Effector memory CD4-positive, alpha-beta T cell (primary cell): ENCODE measurements around the gene TTC23L.
A peak's percentile ranks its signal among the peaks of the same experiment; 100 is the strongest.
"Not testable (repeated sequence)": the region's sequence is repeated elsewhere in the genome, so short reads cannot be mapped to it uniquely, and the experiment has no call there.

Experiments
- DNase-seq, 3 donors: peaks; one replicate each; pipeline ENCODE4 v3.0.0-alpha.2; 2020
- H3K27ac ChIP-seq: 2 replicates; pipeline ENCODE4 v1.7.0; 2013; ENCODE audit warnings: mild to moderate bottlenecking, low read length, moderate library complexity; ENCODE audit not compliant: insufficient read depth, poor library complexity, severe bottlenecking
- H3K27me3 ChIP-seq: replicated peaks from 2 replicates; pipeline ENCODE4 v1.7.0; 2013; ENCODE audit warnings: mild to moderate bottlenecking, low read length; ENCODE audit not compliant: insufficient read depth, control insufficient read depth, poor library complexity, severe bottlenecking
- H3K36me3 ChIP-seq: 2 replicates; pipeline ENCODE4 v1.7.0; 2013; ENCODE audit warnings: mild to moderate bottlenecking, low read length, moderate library complexity; ENCODE audit not compliant: control insufficient read depth, insufficient read depth
- H3K4me1 ChIP-seq: 2 replicates; pipeline ENCODE4 v1.7.0; 2013; ENCODE audit warnings: low read length, mild to moderate bottlenecking; ENCODE audit not compliant: control insufficient read depth, insufficient read depth, poor library complexity, severe bottlenecking
- H3K4me3 ChIP-seq: 2 replicates; pipeline ENCODE4 v1.7.0; 2013; ENCODE audit warnings: low read length, low read depth, mild to moderate bottlenecking; ENCODE audit not compliant: insufficient read depth, poor library complexity, severe bottlenecking
- H3K9me3 ChIP-seq: 2 replicates; pipeline ENCODE4 v1.7.0; 2013; ENCODE audit warnings: mild to moderate bottlenecking, low read length, moderate library complexity; ENCODE audit not compliant: control insufficient read depth

Gene TTC23L

GRCh38 chr5:34913072-34913471, 74.1 kb downstream of the TTC23L start:
- Histone ChIP-seq H3K9me3 (no peaks in the 10 kb centered on the region), H3K36me3 (peaks cover 18% of the 10 kb centered on the region), H3K4me3 (no peak overlapping the region), H3K27ac (no peak overlapping the region), H3K27me3 (no peaks in the 10 kb centered on the region), H3K4me1 (peaks cover 19% of the 10 kb centered on the region)
- DNase-seq: no peak

- peaks cover 19% of the 10 kb centered on the region for H3K4me1 ChIP-seq
- peak overlapping the region; percentile 78 for H3K4me3 ChIP-seq
- peak in 2 of 3 donors; percentile 5 for DNase-seq
- H3K36me3 ChIP-seq: peaks cover 20% of the 10 kb centered on the region
- no peaks in the 10 kb centered on the region for H3K9me3 ChIP-seq
- no peaks in the 10 kb centered on the region for H3K27me3 ChIP-seq
- peak overlapping the region; percentile 77 for H3K27ac ChIP-seq
Observed at GRCh38 chr5:34914671-34915138, 75.7 kb downstream of the TTC23L start.

GRCh38 chr5:34915139-34915855, 76.3 kb downstream of the TTC23L start, which contains the start of the genes BRIX1 and RAD1:
Gene BRIX1, plus strand, starts transcription at chr5:34915711. Its CDS starts 28 bp downstream, at chr5:34915739.
Gene RAD1, minus strand, starts transcription at chr5:34915504. Its CDS starts 612 bp downstream, at chr5:34914892.
- Histone ChIP-seq H3K4me1 (peaks cover 19% of the 10 kb centered on the region), H3K27ac (peak within 1 kb of the TSS; percentile 77), H3K4me3 (peak within 1 kb of the TSS; percentile 78), H3K27me3 (no peaks in the 10 kb centered on the region), H3K36me3 (peaks cover 21% of the 10 kb centered on the region), H3K9me3 (no peaks in the 10 kb centered on the region)
- DNase-seq: peak; percentile 88 to 89 (median 88)

GRCh38 chr5:34915856-34916192, 76.9 kb downstream of the TTC23L start:
- Histone ChIP-seq H3K36me3 (peaks cover 26% of the 10 kb centered on the region), H3K27me3 (no peaks in the 10 kb centered on the region), H3K4me3 (peak overlapping the region; percentile 78), H3K27ac (peak overlapping the region; percentile 77), H3K9me3 (no peaks in the 10 kb centered on the region), H3K4me1 (peaks cover 19% of the 10 kb centered on the region)
- DNase-seq: no peak

GRCh38 chr5:34916518-34916917, 77.6 kb downstream of the TTC23L start:
- H3K4me3 ChIP-seq: peak overlapping the region; percentile 78
- no peaks in the 10 kb centered on the region for H3K27me3 ChIP-seq
- peaks cover 27% of the 10 kb centered on the region for H3K36me3 ChIP-seq
- H3K4me1 ChIP-seq: peaks cover 19% of the 10 kb centered on the region
- H3K27ac ChIP-seq: peak overlapping the region; percentile 77
- H3K9me3 ChIP-seq: no peaks in the 10 kb centered on the region
- DNase-seq: no peak

GRCh38 chr5:34918025-34918424, 79.1 kb downstream of the TTC23L start:
- H3K27ac ChIP-seq: no peak overlapping the region
- H3K9me3 ChIP-seq: no peaks in the 10 kb centered on the region
- H3K27me3 ChIP-seq: no peaks in the 10 kb centered on the region
- no peak overlapping the region for H3K4me3 ChIP-seq
- peaks cover 31% of the 10 kb centered on the region for H3K36me3 ChIP-seq
- peaks cover 19% of the 10 kb centered on the region for H3K4me1 ChIP-seq
- no peak for DNase-seq

GRCh38 chr5:34919077-34919476, 80.1 kb downstream of the TTC23L start:
- Histone ChIP-seq H3K4me3 (no peak overlapping the region), H3K9me3 (no peaks in the 10 kb centered on the region), H3K36me3 (peaks cover 41% of the 10 kb centered on the region), H3K4me1 (peaks cover 19% of the 10 kb centered on the region), H3K27ac (no peak overlapping the region), H3K27me3 (no peaks in the 10 kb centered on the region)
- no peak for DNase-seq

GRCh38 chr5:34923256-34923655, 84.3 kb downstream of the TTC23L start:
- not testable (repeated sequence) for H3K27ac ChIP-seq, H3K4me3 ChIP-seq, H3K4me1 ChIP-seq, H3K27me3 ChIP-seq, H3K9me3 ChIP-seq, DNase-seq
- H3K36me3 ChIP-seq: peaks cover 67% of the 10 kb centered on the region

DNA sequence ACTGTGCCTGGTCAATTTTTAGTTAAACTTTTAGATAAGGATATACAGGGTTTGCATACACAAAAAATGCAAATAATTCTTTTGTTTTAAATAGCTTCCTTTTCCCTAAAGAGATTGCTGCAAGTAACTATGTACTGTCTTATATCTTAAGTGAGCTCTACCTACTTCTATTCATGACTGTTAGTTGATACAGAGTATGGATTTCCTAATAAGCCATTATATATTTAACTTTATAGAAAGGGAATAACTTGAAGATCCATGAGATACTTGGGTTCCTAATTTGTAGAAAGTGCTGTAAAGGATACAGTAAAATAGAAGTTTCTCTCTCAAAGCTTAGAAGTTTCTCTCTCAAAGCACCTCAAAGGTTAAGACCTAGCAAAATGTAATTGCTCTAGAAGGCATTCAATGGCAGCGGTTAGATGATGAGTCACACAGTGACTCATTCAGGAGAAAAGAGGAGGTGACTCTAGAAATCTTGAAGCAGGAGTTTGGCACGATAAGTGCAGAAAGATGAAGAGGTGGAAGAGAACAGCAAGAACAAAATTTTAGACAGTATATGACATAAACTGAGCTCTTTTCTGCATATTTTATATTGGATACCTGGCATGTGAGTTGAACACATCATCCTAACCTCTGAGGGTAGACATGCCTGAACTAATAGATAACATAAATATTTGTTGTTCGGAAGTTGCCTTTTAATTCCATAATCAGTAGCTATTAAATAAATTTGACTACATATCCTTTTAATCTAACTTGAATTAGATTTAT, 84.9 kb downstream of the TTC23L start:
- Histone ChIP-seq H3K4me1 (peaks cover 3% of the 10 kb centered on the region), H3K4me3 (no peak overlapping the region), H3K27me3 (no peaks in the 10 kb centered on the region), H3K36me3 (peaks cover 66% of the 10 kb centered on the region), H3K9me3 (no peaks in the 10 kb centered on the region), H3K27ac (no peak overlapping the region)
- no peak for DNase-seq

- no peak overlapping the region for H3K27ac ChIP-seq
- H3K27me3 ChIP-seq: no peaks in the 10 kb centered on the region
- peaks cover 65% of the 10 kb centered on the region for H3K36me3 ChIP-seq
- H3K4me1 ChIP-seq: peaks cover 4% of the 10 kb centered on the region
- no peak for DNase-seq
- H3K9me3 ChIP-seq: no peaks in the 10 kb centered on the region
- no peak overlapping the region for H3K4me3 ChIP-seq
Observed at GRCh38 chr5:34924462-34924765, 85.5 kb downstream of the TTC23L start.
